Gastrocnemius medialis (tissue), 4 donors: Measurements from ENCODE around the gene SGTA.

Experiments
- POLR2A ChIP-seq, 2 donors: fragments of 450-650 bp; IDR thresholded peaks; one replicate each; pipeline ENCODE4 v1.6.1; 2017; ENCODE audit warnings: antibody characterized with exemption in 2 of 2, mild to moderate bottlenecking in 2 of 2, moderate library complexity in 2 of 2
- TF ChIP-seq, protein P1 (sequence below), 5 experiments: fragments of 450-650 bp in 3 of 5; fragments of 200-600 bp in 2 of 5; sonication (generic) in 2 of 5; IDR thresholded peaks in 4 of 5; conservative IDR thresholded peaks in 1 of 5; 1 replicate in 4 of 5; 2 replicates in 1 of 5; pipeline ENCODE4 v1.5.1; 2016 to 2019; ENCODE audit warnings: antibody characterized with exemption in 5 of 5, mild to moderate bottlenecking in 3 of 5, moderate library complexity in 3 of 5

GRCh38 chr19:2815191-2815614, 32.1 kb upstream of the SGTA start:
- no peak for TF ChIP-seq POLR2A (IDR thresholded peaks at IDR 0.05)
- TF ChIP-seq, protein P1, sequence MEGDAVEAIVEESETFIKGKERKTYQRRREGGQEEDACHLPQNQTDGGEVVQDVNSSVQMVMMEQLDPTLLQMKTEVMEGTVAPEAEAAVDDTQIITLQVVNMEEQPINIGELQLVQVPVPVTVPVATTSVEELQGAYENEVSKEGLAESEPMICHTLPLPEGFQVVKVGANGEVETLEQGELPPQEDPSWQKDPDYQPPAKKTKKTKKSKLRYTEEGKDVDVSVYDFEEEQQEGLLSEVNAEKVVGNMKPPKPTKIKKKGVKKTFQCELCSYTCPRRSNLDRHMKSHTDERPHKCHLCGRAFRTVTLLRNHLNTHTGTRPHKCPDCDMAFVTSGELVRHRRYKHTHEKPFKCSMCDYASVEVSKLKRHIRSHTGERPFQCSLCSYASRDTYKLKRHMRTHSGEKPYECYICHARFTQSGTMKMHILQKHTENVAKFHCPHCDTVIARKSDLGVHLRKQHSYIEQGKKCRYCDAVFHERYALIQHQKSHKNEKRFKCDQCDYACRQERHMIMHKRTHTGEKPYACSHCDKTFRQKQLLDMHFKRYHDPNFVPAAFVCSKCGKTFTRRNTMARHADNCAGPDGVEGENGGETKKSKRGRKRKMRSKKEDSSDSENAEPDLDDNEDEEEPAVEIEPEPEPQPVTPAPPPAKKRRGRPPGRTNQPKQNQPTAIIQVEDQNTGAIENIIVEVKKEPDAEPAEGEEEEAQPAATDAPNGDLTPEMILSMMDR (IDR thresholded peaks at IDR 0.05 in 4 of 5, conservative IDR thresholded peaks at IDR 0.05 in 1 of 5), result no peak
